ENCODE measurements around the gene KISS1. TPM values are rescaled to one million over a fixed set of nuclear protein-coding genes. Genes with fewer than 3 reads are reported as not detected.

The KISS1 gene
- total and polyA plus RNA-seq, 4 donors, result 1.3 to 1.6 TPM; not detected in 2

DNA sequence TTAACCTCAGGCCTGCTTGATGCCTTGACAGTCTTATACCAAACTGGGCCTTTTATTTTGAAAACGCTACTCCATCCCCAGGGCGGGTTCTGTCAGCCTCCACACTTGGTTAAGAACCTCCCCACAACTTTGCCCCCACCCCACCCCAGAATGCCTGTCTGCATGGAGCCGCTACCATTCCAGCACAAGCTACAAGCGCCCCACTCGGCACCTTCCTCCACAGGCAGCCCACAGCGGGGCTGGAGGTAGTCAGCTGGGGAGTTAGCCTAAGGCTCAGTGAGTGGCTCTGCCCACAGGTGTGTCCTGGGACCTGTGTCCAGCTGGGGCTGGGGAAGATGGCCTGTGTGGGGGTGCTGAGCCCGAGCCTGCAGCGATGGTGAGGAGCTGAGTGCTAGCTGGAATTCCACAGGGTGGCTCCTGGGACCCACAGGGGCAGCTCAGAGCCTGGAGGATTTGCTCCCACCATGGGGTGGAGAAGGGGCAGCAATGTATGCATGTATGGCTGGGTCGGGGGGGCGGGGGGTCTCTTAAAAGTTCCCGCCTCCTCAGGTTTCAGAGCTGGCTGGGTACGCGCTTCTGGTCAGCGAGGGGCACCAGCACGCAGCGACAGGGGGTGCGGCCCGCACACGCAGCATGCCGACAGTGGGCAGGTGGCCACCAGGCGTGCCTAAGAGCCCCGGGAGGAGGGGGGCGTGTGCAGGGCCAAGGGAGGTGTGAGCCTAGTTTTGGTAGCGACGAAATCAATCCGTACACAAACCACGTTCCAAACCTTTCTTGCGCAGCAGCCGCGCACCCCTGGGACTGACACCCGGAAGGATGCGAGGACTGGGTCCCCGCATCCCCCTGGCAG is 45.4 kb downstream of the KISS1 start:
- no peak for DNase-seq
- peaks cover 0 to 1% of the 10 kb centered on the region in 2 donors for H3K4me1 ChIP-seq (ENCODE audit: control insufficient read depth in 1 of 2, insufficient read depth in 2 of 2, low read length in 2 of 2)
- peak overlapping the region in 1 of 2 donors; percentile 77 for H3K27ac ChIP-seq (ENCODE audit: low read depth in 1 of 2, low read length in 2 of 2)
- no peaks in the 10 kb centered on the region for H3K9me3 ChIP-seq (ENCODE audit: control insufficient read depth, low read length)
- H3K36me3 ChIP-seq (ENCODE audit: control insufficient read depth in 1 of 2, insufficient read depth in 2 of 2, low read length in 1 of 2), result no peaks in the 10 kb centered on the region
- 28 to 37% methylated on average over 24 to 33 of the region's 33 CpGs for WGBS, 2 donors
- peak; percentile 36 for ATAC-seq (ENCODE audit: low FRiP score)
- H3K27me3 ChIP-seq (ENCODE audit: control insufficient read depth in 1 of 2, insufficient read depth in 2 of 2, low read length in 1 of 2), result no peaks in the 10 kb centered on the region
- intact Hi-C loops (cut with DNase I), result no loop called here
- H3K4me3 ChIP-seq (ENCODE audit: low read length in 2 of 2), result peak overlapping the region; percentile 67 to 87

DNA sequence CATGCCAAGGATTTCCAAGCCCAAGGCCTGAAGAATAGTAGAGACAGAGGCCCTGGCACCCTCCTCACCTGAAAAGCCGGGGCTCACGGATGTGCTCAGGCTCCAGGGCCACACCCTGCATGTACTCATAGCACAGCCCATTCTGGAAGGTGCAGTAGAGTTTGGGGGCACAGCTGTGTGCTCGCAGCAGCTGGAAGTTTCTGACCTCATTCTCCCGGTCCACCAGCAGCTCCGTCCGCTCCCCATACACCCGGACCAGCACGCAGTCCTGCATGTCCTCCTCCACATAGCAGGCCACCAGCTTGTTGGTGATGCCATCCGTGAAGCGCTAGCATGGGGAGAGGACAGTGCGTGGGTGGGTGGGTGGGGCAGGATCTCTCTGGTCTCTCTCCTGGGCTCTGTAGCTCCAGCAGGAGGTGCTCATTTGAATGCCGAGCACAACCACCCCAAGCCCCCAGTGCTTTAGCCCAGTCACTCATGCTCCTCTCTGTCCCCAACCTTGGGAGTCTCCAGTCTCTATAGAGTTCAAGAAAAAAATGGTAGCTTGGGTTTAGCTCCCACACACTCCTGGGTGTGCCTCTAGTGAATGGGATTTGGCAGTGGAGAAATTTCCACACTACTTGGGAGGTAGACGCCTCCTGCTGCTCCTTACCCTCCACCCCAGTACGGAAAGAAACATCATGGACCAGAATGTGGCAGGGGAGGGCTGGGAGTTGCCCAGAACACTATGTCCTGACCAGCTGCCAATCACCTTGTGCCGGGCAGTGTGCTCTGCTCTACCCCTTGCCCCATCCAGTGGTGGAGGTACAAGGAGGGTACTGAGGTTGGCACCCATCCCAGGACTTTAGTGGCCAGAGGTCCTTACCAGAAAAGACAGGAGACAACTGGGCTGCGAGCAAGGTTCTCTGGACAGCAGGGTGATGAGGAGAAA is 46.4 kb downstream of the KISS1 start:
- DNase-seq (peak in 1 of 2 donors; percentile 63), ATAC-seq (ENCODE audit: low FRiP score) (no peak)
- no peak overlapping the region for H3K4me3 ChIP-seq (ENCODE audit: low read length in 2 of 2)
- 74 to 85% methylated on average over 16 of the region's 16 CpGs for WGBS, 2 donors
- H3K27ac ChIP-seq (ENCODE audit: low read depth in 1 of 2, low read length in 2 of 2), result peak overlapping the region in 1 of 2 donors; percentile 11
- H3K9me3 ChIP-seq (ENCODE audit: control insufficient read depth, low read length), result no peaks in the 10 kb centered on the region
- H3K27me3 ChIP-seq (ENCODE audit: control insufficient read depth in 1 of 2, insufficient read depth in 2 of 2, low read length in 1 of 2), result no peaks in the 10 kb centered on the region
- intact Hi-C loops (cut with DNase I), result no loop called here
- no peaks in the 10 kb centered on the region for H3K36me3 ChIP-seq (ENCODE audit: control insufficient read depth in 1 of 2, insufficient read depth in 2 of 2, low read length in 1 of 2)
- H3K4me1 ChIP-seq (ENCODE audit: control insufficient read depth in 1 of 2, insufficient read depth in 2 of 2, low read length in 2 of 2), result peaks cover 0 to 1% of the 10 kb centered on the region in 2 donors

DNA sequence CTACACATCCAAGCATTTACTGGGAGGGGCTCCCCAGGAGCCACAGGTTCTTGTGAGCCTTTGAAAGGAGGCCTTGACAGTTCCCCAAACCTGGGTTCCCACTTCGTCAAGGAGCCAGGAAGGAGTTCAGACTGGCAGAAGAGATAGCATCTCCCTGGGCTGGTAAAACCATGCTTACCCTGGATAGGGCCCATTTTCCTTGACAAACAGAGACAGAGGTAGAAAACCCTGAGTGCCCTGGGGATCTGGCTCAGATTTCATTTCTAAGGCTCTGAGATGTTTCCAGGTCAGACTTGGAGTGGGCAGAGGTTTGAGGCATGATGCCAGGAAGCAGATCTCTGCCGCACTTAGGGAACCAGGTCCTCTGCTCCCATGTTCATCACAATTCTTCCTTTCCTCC is 47.2 kb downstream of the KISS1 start:
- intact Hi-C loops (cut with DNase I), result no loop called here
- Histone ChIP-seq H3K9me3 (ENCODE audit: control insufficient read depth, low read length) (no peaks in the 10 kb centered on the region), H3K36me3 (ENCODE audit: control insufficient read depth in 1 of 2, insufficient read depth in 2 of 2, low read length in 1 of 2) (no peaks in the 10 kb centered on the region), H3K4me3 (ENCODE audit: low read length in 2 of 2) (no peak overlapping the region), H3K27ac (ENCODE audit: low read depth in 1 of 2, low read length in 2 of 2) (no peak overlapping the region), H3K27me3 (ENCODE audit: control insufficient read depth in 1 of 2, insufficient read depth in 2 of 2, low read length in 1 of 2) (no peaks in the 10 kb centered on the region), H3K4me1 (ENCODE audit: control insufficient read depth in 1 of 2, insufficient read depth in 2 of 2, low read length in 2 of 2) (peaks cover 0 to 1% of the 10 kb centered on the region in 2 donors)
- ATAC-seq (ENCODE audit: low FRiP score) (no peak), DNase-seq (peak in 1 of 2 donors; percentile 28)
- 53% methylated on average over 2 of the region's 2 CpGs for WGBS, 2 donors

DNA sequence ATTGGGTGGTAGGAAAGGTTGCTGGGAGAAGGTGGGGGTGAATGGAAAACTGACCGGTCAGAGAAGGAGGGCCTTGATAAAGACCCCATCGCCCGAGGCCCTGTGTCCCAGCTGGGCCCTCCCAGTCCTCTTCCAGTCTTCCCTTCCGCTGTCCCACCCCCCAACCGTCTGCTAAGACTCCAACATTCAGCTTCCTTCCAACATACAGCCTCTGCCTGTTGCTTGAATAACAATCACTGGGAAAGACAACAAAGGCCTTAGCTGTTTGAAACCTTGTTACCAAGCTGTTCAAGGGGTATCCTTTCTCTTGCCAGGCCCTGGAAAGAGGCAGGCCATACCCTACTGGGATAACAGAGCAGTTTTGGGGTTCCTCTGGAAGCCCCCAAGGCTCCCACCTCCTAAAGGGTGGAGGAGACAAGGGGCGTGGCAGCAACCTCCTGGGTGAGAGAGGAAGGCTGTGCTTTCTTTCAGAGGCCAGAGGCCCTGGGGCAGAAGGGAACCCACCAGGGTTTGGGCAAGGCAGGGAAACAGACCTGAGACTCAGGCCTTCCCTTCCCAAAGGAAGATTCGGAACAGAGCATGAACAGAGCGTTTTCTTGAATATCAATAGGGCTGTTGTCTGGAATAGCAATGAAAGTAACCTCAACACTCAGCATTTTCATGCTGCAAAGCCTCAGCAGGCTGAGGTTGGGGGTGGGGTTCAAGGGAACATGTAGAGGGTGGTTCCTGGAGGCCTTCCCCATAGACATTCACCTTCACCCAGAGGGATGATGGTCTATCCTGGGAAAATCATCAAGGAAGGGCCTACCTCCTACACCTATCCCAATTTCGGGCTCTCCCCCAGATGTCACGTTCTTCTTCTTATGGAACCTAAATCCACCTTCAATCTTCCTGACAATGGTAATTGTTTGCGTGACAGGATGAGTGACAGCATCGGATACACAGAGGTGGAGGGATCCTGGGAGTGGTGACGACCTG is 48.6 kb downstream of the KISS1 start:
- Histone ChIP-seq H3K27ac (ENCODE audit: low read depth in 1 of 2, low read length in 2 of 2) (no peak overlapping the region), H3K4me1 (ENCODE audit: control insufficient read depth in 1 of 2, insufficient read depth in 2 of 2, low read length in 2 of 2) (peaks cover 0 to 1% of the 10 kb centered on the region in 2 donors), H3K36me3 (ENCODE audit: control insufficient read depth in 1 of 2, insufficient read depth in 2 of 2, low read length in 1 of 2) (no peaks in the 10 kb centered on the region), H3K9me3 (ENCODE audit: control insufficient read depth, low read length) (no peaks in the 10 kb centered on the region), H3K27me3 (ENCODE audit: control insufficient read depth in 1 of 2, insufficient read depth in 2 of 2, low read length in 1 of 2) (no peaks in the 10 kb centered on the region), H3K4me3 (ENCODE audit: low read length in 2 of 2) (no peak overlapping the region)
- ATAC-seq (ENCODE audit: low FRiP score) (no peak), DNase-seq (peak in 1 of 2 donors; percentile 61)
- intact Hi-C loops (cut with DNase I), result no loop called here
- 83 to 84% methylated on average over 13 of the region's 13 CpGs for WGBS, 2 donors

DNA sequence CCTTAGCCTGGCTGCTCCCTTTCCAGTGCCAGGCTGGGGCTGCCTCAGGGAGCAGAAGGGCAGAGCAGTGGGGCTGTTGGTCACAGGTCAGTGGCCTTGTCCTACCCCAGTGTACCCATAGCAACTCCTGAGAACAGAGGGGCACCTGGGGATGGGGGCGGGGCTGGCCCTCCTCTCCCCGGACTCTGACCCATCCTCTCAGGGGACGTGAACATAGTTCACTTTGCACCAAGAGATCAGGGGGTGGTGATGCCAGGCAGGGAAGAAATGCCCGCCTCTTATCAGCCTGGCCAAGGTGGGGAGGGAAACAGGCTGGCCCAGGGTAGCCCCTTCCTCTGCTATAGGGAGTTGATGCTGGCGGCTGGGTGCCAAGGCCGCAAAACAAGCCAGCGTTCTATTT is 49.3 kb downstream of the KISS1 start:
- Histone ChIP-seq H3K27ac (ENCODE audit: low read depth in 1 of 2, low read length in 2 of 2) (no peak overlapping the region), H3K36me3 (ENCODE audit: control insufficient read depth in 1 of 2, insufficient read depth in 2 of 2, low read length in 1 of 2) (peaks cover 0 to under 1% of the 10 kb centered on the region in 2 donors), H3K4me1 (ENCODE audit: control insufficient read depth in 1 of 2, insufficient read depth in 2 of 2, low read length in 2 of 2) (peaks cover 0 to 1% of the 10 kb centered on the region in 2 donors), H3K9me3 (ENCODE audit: control insufficient read depth, low read length) (no peaks in the 10 kb centered on the region), H3K4me3 (ENCODE audit: low read length in 2 of 2) (no peak overlapping the region), H3K27me3 (ENCODE audit: control insufficient read depth in 1 of 2, insufficient read depth in 2 of 2, low read length in 1 of 2) (no peaks in the 10 kb centered on the region)
- intact Hi-C loops (cut with DNase I), result no loop called here
- ATAC-seq (ENCODE audit: low FRiP score) (no peak), DNase-seq (peak; percentile 24 to 55)
- WGBS, 2 donors, result 76 to 79% methylated on average over 7 of the region's 7 CpGs

DNA sequence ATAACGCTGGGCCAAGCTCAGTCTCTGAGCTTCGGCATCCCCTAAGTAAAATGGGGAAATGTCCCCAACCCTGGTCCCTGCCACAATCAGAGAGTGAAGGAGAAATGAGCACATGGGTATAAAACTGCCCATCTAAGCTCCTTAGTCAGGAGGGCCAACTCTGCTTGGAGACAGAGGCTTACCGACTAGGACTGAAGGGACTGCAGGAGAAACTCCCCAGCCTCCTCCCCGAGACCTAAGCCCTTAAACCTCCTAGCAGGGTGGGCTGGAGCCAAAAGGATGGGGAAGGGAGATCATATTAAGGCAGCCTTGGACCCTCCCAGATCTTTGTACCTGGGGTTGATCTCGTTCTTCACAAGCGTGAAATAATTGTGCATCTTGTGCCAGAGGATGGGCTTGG is 50.0 kb downstream of the KISS1 start:
- intact Hi-C loops (cut with DNase I), result no loop called here
- H3K36me3 ChIP-seq (ENCODE audit: control insufficient read depth in 1 of 2, insufficient read depth in 2 of 2, low read length in 1 of 2), result peaks cover 0 to 4% of the 10 kb centered on the region in 2 donors

DNA sequence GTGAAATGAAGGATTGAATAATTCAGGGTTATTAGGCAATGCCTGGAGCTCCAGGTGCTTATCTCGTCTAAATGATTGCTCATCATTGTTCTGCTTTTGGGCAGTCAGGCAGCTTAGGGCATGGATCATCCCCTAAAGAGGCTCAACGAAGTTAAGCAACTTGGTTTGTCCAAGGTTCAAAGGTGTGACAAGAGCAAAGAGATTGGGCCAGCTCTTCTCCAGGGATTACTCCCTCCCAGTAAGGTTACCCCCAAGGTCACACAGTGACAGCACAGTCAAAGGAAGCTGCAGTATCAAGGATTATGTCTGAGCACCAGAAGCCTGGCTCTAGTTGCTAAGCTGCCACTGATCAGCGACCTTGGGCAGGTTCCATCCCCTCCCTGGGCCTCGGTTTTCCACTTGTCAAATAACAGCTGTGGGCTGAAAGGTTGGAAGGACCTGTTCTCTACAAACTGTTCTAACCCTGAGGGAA is 51.2 kb downstream of the KISS1 start:
- DNase-seq (peak in 1 of 2 donors; percentile 3), ATAC-seq (ENCODE audit: low FRiP score) (no peak)
- peaks cover 0 to 6% of the 10 kb centered on the region in 2 donors for H3K36me3 ChIP-seq (ENCODE audit: control insufficient read depth in 1 of 2, insufficient read depth in 2 of 2, low read length in 1 of 2)
- no peak overlapping the region for H3K27ac ChIP-seq (ENCODE audit: low read depth in 1 of 2, low read length in 2 of 2)
- H3K27me3 ChIP-seq (ENCODE audit: control insufficient read depth in 1 of 2, insufficient read depth in 2 of 2, low read length in 1 of 2), result no peaks in the 10 kb centered on the region
- H3K4me3 ChIP-seq (ENCODE audit: low read length in 2 of 2), result no peak overlapping the region
- WGBS, 2 donors, result 85 to 88% methylated on average over 4 of the region's 4 CpGs
- H3K4me1 ChIP-seq (ENCODE audit: control insufficient read depth in 1 of 2, insufficient read depth in 2 of 2, low read length in 2 of 2), result no peaks in the 10 kb centered on the region
- no peaks in the 10 kb centered on the region for H3K9me3 ChIP-seq (ENCODE audit: control insufficient read depth, low read length)
- intact Hi-C loops (cut with DNase I), result no loop called here

More for the DNA sequence above, 50.0 kb downstream of the KISS1 start:
- no peaks in the 10 kb centered on the region for H3K27me3 ChIP-seq (ENCODE audit: control insufficient read depth in 1 of 2, insufficient read depth in 2 of 2, low read length in 1 of 2)
- H3K4me3 ChIP-seq (ENCODE audit: low read length in 2 of 2), result no peak overlapping the region
- ATAC-seq (ENCODE audit: low FRiP score) (no peak), DNase-seq (peak; percentile 1 to 14)
- no peaks in the 10 kb centered on the region for H3K9me3 ChIP-seq (ENCODE audit: control insufficient read depth, low read length)
- no peak overlapping the region for H3K27ac ChIP-seq (ENCODE audit: low read depth in 1 of 2, low read length in 2 of 2)
- H3K4me1 ChIP-seq (ENCODE audit: control insufficient read depth in 1 of 2, insufficient read depth in 2 of 2, low read length in 2 of 2), result peaks cover 0 to 1% of the 10 kb centered on the region in 2 donors
- WGBS, 2 donors, result 86 to 90% methylated on average over 6 of the region's 6 CpGs
